Epithelial cell of prostate (primary cell): ENCODE measurements around the gene REM1.
"Not testable (repeated sequence)": the region's sequence is repeated elsewhere in the genome, so short reads cannot be mapped to it uniquely, and the experiment has no call there.

Experiments
- DNase-seq: peaks from one replicate; pipeline ENCODE4 v3.0.0-alpha.2; 2011; ENCODE audit warnings: low read depth, low spot score
- H3K27ac ChIP-seq: fragments of 450-650 bp; 2 replicates; pipeline ENCODE4 v1.5.1; 2017; ENCODE audit warnings: mild to moderate bottlenecking

The REM1 gene

DNA sequence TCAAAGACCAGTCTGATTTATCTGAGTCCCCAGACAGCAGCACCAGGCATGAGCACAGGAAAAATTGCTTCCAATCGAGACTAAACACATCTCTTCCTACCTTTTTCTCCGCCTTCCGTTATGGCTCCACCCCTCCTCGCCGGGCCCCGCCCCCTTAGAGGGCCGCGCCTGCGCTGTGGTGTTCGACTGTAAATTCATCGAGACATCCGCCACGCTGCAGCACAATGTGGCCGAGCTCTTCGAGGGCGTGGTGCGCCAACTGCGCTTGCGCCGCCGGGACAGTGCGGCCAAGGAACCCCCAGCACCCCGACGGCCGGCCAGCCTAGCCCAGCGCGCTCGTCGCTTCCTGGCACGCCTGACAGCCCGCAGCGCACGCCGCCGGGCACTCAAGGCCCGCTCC lies 8.9 kb downstream of the REM1 start:
- DNase-seq: no peak
- no peak overlapping the region for H3K27ac ChIP-seq

GRCh38 chr20:31485450-31486339 lies 10.6 kb downstream of the REM1 start:
- H3K27ac ChIP-seq: no peak overlapping the region
- DNase-seq: no peak

- H3K27ac ChIP-seq: no peak overlapping the region
- DNase-seq: no peak
Measured at GRCh38 chr20:31488115-31488514, 13.0 kb downstream of the REM1 start.

DNA sequence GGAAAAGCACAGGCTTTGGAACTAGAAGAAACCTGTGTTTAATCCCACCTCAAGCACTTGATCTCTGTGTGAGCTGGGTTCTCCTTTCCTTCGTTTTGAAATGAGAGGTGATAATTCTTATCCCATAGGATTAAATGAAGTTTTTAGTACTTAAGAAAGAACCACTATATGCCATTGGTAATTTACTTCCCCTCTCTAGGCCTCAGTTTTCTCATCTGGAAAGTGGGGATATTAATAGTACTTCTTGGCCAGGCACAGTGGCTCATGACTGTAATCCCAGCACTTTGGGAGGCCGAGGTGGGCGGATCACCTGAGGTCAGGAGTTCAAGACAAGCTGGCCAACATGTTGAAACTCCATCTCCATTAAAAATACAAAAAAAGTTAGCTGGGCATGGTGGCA lies 14.1 kb downstream of the REM1 start:
- H3K27ac ChIP-seq: no peak overlapping the region
- DNase-seq: no peak

DNA sequence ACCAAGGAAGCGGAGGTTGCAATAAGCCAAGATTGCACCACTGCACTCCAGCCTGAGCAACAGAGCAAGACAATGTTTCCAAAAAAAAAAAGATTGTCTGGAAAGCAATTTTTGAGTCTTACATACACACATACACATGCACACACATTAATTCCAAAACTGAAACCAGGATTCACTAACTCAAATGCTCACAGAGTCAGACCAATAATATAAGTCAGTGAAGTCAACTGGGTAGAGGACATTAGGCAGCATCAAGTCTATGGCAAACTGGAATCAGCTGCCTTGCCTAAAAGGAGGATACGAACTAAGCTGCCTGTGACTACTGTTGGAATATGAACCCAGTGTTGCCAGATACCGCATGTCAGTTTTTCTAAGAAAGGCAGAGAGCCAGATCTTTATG lies 15.7 kb downstream of the REM1 start:
- H3K27ac ChIP-seq: no peak overlapping the region
- DNase-seq: no peak

DNA sequence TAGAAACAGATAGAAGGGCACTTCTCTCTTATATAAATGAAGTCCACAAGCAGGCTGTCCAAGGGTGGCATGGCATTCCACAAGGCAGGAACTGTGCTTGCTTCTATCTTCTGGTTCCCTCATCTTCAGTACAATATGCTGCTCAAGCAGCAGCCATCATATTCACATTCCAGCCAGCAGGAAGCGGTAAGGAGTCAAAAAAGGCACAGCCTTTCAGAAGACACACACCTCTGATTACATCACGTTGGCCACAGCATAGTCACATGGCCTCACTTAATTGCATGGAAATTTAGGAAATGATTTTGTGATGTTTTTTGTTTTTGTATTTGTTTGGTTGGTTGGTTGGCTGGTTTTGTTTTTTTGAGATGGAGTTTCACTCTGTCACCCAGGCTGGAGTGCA lies 19.0 kb downstream of the REM1 start:
- DNase-seq: no peak

DNA sequence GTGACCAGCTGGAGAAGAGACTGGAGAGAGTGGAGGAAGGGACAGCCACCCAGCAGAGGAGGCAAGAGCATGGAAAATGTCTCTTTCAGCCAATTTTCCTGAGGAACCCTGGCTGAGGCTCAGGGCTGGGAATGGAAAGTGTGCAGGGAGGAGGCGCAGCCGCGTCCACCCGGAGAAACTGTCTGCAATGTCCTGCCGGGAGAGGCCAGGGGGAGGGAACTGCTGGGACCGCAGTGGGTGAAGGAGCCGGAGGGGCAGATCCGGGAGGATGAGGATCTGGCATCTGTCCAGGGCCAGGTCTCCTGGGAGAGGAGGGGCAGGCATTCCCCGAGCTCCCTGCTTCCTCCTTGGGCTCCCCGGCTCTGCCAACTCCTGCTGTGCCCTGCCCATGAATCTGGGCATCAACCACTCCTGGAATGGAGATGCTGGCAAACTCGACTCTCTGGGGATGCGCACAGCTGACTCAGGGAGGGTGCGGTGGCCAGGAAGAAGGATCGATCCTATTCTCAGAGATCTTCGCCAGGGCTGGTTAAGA lies 21.7 kb downstream of the REM1 start:
- H3K27ac ChIP-seq: no peak overlapping the region
- no peak for DNase-seq

More for the DNA sequence above, 19.0 kb downstream of the REM1 start:
- no peak overlapping the region for H3K27ac ChIP-seq

- H3K27ac ChIP-seq: no peak overlapping the region
- DNase-seq: no peak
Measured at GRCh38 chr20:31497838-31498540, 22.9 kb downstream of the REM1 start.

DNA sequence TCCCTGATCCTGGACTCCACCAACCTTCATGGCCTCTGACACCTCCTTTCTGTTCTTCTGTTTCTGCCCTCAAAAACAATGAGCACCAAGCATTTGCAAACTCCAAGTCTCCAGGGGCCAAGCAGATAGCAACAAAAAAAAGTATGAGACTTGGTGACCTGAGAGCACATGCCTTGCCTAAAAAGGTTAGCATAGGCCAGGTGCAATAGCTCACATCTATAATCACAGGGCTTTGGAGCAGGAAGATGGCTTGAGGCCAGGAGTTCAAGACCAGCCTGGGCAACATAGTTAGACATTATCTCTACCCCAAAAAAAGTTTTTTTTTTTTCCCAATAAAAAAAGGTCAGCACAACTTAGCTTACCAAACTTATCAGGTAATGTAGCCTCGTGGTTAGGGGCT lies 25.4 kb downstream of the REM1 start:
- no peak for DNase-seq
- no peak overlapping the region for H3K27ac ChIP-seq

DNA sequence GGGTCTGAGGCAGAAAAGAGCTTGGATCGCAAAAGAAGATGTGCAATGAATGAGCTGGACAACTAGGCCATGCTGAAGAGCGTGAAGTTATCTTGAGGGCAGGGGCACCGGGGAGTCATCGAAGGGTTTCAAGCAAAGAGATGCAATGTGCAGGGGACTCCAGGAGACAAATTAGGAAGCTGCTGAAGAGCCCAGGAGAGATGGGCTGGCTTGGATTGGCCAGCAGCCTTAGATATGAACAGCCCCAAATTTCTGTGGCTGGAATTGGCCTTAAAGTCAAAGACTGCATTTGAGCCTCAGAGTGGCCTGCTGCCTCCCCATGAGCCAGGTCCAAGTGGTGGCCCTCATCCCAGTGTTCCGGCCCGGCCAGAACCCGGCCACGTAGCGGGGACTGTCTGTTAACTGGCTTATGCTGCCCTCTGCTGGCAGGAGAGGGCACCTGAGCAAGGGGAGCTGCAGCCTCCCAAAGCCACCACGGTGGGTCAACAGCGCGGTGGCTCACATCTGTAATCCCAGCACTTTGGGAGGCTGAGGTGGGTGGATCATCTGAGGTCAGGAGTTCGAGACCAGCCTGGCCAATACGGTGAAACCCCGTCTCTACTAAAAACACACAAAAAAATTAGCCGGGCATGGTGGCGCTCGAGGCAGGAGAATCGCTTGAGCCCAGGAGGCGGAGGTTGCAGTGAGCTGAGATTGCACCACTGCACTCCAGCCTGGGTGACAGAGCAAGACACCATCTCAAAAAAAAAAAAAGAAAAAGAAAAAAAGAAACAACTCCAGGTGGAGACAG lies 28.0 kb downstream of the REM1 start:
- not testable (repeated sequence) for H3K27ac ChIP-seq, DNase-seq

GRCh38 chr20:31505903-31506302 lies 30.8 kb downstream of the REM1 start:
- H3K27ac ChIP-seq: no peak overlapping the region
- DNase-seq: no peak

DNA sequence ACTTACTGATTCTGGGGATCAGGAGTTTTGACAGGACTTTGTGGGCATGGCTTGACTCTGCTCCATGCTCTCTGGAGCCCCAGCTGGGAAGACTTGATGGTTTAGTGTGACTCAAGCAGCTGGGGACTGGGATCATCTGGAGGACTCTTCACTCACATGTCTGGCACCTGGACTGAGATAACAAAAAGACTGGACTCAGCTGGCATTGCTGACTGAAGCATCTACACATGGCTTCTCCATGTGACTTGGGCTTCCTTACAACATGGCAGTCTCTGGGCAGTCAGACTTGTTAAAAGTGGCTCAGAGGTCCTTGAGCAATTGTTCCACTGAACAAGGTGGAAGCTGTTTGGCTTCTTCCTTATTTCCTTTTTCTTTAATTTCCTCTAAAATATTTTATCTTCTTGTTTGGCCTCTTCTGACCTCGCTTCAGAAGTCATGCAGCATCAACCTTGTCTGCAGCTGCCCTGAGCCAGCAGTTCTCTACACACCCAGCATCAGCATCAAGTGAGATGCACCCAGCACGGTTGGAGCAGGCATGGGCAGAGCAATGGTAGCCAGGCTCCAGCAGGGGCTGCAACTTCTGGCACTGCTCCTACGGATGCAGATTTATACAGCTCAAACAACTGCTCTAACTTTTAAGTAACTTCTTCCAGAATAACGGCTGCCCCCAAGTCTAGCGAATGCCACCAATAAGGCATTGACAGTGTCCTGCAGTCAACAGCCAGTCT lies 33.6 kb downstream of the REM1 start:
- no peak overlapping the region for H3K27ac ChIP-seq
- no peak for DNase-seq

- peak; percentile 77 for DNase-seq
- peak within 1 kb of the TSS; percentile 66 for H3K27ac ChIP-seq
Measured at GRCh38 chr20:31514154-31515071, 39.3 kb downstream of the REM1 start, which contains the start of gene HM13. Gene HM13, plus strand, starts transcription at chr20:31514442. Its CDS starts 110 bp downstream, at chr20:31514552.

DNA sequence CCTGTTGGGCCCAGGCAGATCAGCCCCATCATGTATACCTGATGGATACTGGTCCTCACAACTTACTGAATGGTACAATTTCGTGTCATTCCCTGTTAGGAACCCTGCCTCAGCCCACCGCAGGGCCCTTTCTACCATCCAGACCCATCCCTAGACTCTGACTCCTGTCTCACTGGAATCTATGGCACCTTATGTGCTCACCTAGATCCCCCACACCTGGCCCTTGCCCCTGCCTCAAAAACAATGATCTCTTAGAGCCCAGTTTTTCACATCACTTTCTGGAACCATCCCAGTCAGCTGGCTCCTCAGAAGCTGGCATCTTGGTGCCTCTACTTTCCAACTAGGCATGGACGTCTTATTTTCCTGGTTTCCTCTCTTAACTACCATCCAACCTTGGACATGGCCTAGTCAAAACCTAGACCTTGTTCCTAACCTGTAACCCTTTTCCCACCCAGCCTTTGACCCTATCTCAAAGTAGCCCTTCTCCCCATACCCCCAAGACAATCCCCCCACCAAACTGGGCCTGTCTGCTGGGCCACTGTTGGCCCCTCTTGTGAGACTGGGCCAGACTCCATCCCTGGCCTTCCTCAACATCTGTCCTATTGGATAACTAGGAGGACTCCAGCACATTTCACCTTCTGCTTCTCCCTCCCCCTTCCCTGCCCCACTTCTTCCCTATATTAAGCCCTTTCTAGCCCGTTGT lies 40.1 kb downstream of the REM1 start:
- H3K27ac ChIP-seq: peak overlapping the region; percentile 66
- no peak for DNase-seq

DNA sequence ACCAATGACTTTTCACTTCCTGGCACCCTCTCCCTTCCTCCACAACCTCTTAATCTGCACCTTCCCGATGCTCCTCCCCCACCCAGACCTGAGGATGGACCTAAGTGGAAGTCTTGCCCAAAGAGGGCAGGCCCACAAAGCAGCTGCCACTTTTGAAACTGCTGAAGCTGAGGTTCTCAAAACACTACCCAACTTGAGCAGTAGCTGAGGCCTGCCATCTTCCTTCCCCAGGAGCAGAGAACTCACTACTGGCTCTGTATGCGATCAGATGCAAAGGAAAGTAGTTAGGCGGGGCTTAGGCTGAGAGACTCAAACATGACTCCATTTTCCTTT lies 40.7 kb downstream of the REM1 start:
- peak overlapping the region; percentile 66 for H3K27ac ChIP-seq
- DNase-seq: no peak

DNA sequence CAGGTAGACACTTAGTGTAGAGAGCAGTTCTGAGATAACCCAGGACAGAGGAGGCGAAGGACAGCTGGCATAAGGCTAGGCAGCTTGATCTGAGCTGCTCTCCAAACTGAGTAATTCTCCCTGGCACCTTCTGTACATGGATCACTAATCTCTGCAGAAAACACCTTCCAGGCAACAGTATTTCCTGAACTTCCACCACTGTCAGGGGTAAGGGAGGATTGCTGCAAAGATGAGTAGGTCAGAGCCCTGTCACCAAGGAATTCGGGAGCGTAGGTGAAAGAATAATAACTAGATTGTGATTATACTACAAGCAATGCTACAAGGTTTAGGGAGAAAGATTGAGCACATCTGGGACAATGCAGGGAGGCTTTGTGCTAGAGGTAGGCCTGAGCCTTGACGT lies 41.1 kb downstream of the REM1 start:
- no peak for DNase-seq
- peak overlapping the region; percentile 66 for H3K27ac ChIP-seq

DNA sequence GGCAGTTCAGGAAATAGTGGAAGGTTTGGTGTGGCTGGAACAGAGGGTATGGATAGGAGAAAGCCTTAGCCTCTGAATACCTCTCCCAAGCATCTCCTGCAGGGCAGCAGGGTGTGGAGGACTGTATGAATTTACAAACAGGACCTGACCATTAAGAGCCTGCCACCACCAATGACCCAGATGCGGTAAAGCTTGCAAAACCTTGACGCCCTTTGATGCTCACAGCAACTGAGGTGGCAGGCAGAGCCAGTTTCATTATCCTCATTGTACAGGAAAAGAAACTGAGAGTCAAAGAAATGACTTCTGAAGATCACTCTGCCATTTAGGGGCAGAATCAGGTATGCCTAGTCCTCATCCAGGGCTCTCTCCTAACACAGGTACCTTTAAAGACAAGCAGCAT lies 41.6 kb downstream of the REM1 start:
- peak overlapping the region; percentile 66 for H3K27ac ChIP-seq
- DNase-seq: no peak

DNA sequence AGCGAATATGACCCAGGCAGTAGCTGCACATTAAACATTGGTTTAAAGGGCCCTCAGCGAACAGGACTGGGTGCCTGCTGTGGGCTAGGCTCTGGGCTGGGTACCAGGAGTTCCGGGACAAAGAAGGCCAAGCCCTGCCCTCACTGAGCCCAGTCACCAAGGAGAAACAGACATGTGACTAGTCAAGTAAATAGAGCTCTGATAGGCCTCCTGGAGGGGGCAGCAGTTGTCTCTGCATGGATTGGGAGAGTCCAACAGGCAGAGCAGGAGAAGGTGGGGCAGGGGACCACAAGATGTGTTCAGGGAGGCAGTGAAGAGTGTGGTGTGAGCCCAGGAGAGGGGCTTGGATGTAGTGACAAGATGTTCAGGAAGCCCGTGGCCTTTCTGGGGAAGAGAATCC lies 42.3 kb downstream of the REM1 start:
- peak; percentile 12 for DNase-seq
- H3K27ac ChIP-seq: peak overlapping the region; percentile 66
